Smooth muscle cell (in vitro differentiated cells): ENCODE results near the gene SNX8. TPM values are rescaled to one million over a fixed set of nuclear protein-coding genes. Genes with fewer than 3 reads are reported as not detected.

Experiments
- DNase-seq: peaks from one replicate; lab custom pipeline; 2025; ENCODE audit not compliant: unreplicated experiment; lab: John Stamatoyannopoulos, UW
- H2AFZ ChIP-seq: fragments of 200-600 bp; sonication (generic); 2 replicates; pipeline ENCODE4 v1.6.0; 2016; ENCODE audit warnings: antibody characterized with exemption, low read depth, mild to moderate bottlenecking
- H3F3A ChIP-seq: fragments of 200-600 bp; sonication (generic); 2 replicates; pipeline ENCODE4 v1.6.0; 2017; ENCODE audit warnings: antibody characterized with exemption, low read depth
- H3K27ac ChIP-seq: fragments of 200-600 bp; sonication (generic); 2 replicates; pipeline ENCODE4 v1.5.1; 2016; ENCODE audit warnings: low read depth, mild to moderate bottlenecking
- H3K27me3 ChIP-seq: fragments of 200-600 bp; sonication (generic); 2 replicates; pipeline ENCODE4 v1.6.1; 2016; ENCODE audit warnings: low read depth, mild to moderate bottlenecking
- H3K36me3 ChIP-seq: fragments of 200-600 bp; sonication (generic); 2 replicates; pipeline ENCODE4 v1.5.1; 2016; ENCODE audit warnings: low read depth
- H3K4me1 ChIP-seq: fragments of 200-600 bp; sonication (generic); 2 replicates; pipeline ENCODE4 v1.5.1; 2016; ENCODE audit warnings: low read depth
- H3K4me2 ChIP-seq: fragments of 200-600 bp; sonication (generic); 2 replicates; pipeline ENCODE4 v1.6.0; 2016; ENCODE audit warnings: mild to moderate bottlenecking
- H3K4me3 ChIP-seq: fragments of 200-600 bp; sonication (generic); 2 replicates; pipeline ENCODE4 v1.5.1; 2016; ENCODE audit warnings: mild to moderate bottlenecking
- H3K79me2 ChIP-seq: fragments of 200-600 bp; sonication (generic); 2 replicates; pipeline ENCODE4 v1.6.0; 2016; ENCODE audit warnings: low read depth, mild to moderate bottlenecking
- H3K9ac ChIP-seq: fragments of 200-600 bp; sonication (generic); 2 replicates; pipeline ENCODE4 v1.6.0; 2016; ENCODE audit warnings: low read depth
- H3K9me3 ChIP-seq: fragments of 200-600 bp; sonication (generic); replicated peaks from 2 replicates; pipeline ENCODE4 v1.5.1; 2016; ENCODE audit warnings: low read depth
- H4K20me1 ChIP-seq: fragments of 200-600 bp; sonication (generic); 2 replicates; pipeline ENCODE4 v1.6.0; 2016; ENCODE audit warnings: low read depth
- CTCF ChIP-seq: fragments of 200-600 bp; sonication (generic); IDR thresholded peaks from 2 replicates; pipeline ENCODE4 v1.5.1; 2017; ENCODE audit warnings: borderline replicate concordance, mild to moderate bottlenecking, antibody characterized with exemption; ENCODE audit not compliant: insufficient read depth, poor library complexity, severe bottlenecking
- WGBS: methylation state at CpG from one replicate; pipeline ENCODE4 v1.1.7; 2016; ENCODE audit warnings: low lambda C conversion rate; 5-methylcytosine and 5-hydroxymethylcytosine counted together
- polyA plus RNA-seq: library from polyadenylated mRNA; unstranded; fragments of >200 nt; fragmentation: Nextera tagmentation; extraction: Ambion mirVana; gene quantifications from 2 replicates; pipeline ENCODE4 v1.2.1, GENCODE V29; 2016
- total RNA-seq: library from RNA; depleted of rRNA; stranded (reverse); fragments of >200 nt; gene quantifications from 2 replicates; pipeline ENCODE4 v1.2.3, GENCODE V29; 2014

Gene SNX8
- total and polyA plus RNA-seq, 2 experiments from 2014 or later = 46.9 to 49.9 TPM

GRCh38 chr7:2243458-2243857, 70.8 kb downstream of the SNX8 start:
- Histone ChIP-seq H3K4me2 (peak overlapping the region; percentile 100), H3K27me3 (no peaks in the 10 kb centered on the region), H3K9me3 (no peaks in the 10 kb centered on the region), H3K36me3 (no peaks in the 10 kb centered on the region), H3K79me2 (peaks cover 27% of the 10 kb centered on the region), H3F3A (no peaks in the 10 kb centered on the region), H3K9ac (no peak overlapping the region), H4K20me1 (no peaks in the 10 kb centered on the region), H2AFZ (no peak overlapping the region), H3K4me1 (peaks cover 12% of the 10 kb centered on the region), H3K27ac (no peak overlapping the region), H3K4me3 (no peak overlapping the region)
- no peak for TF ChIP-seq CTCF
- WGBS = 88% methylated on average over 12 of the region's 12 CpGs
- no peak for DNase-seq

- Histone ChIP-seq H3K79me2 (peaks cover 27% of the 10 kb centered on the region), H3K9ac (peak overlapping the region; percentile 87), H3K4me3 (peak overlapping the region; percentile 98), H2AFZ (peak overlapping the region; percentile 78), H3K4me1 (peaks cover 12% of the 10 kb centered on the region), H3F3A (no peaks in the 10 kb centered on the region), H3K9me3 (no peaks in the 10 kb centered on the region), H3K4me2 (peak overlapping the region; percentile 100), H3K36me3 (no peaks in the 10 kb centered on the region), H3K27me3 (no peaks in the 10 kb centered on the region), H3K27ac (peak overlapping the region; percentile 15), H4K20me1 (no peaks in the 10 kb centered on the region)
- no peak for DNase-seq
- WGBS = 11% methylated on average over 21 of the region's 21 CpGs
- TF ChIP-seq CTCF = no peak
Measured at GRCh38 chr7:2242541-2243429, 71.5 kb downstream of the SNX8 start.

- peak within 1 kb of the TSS; percentile 87 for H3K9ac ChIP-seq
- peak; percentile 38 for DNase-seq
Measured at GRCh38 chr7:2241580-2242540, 72.4 kb downstream of the SNX8 start, which contains the start of the genes MRM2 and NUDT1. Gene MRM2, minus strand, starts transcription at chr7:2242205. Its CDS starts 36 bp downstream, at chr7:2242169. Gene NUDT1, plus strand, starts transcription at chr7:2242226. Its CDS starts 2,349 bp downstream, at chr7:2244575.

More at GRCh38 chr7:2241580-2242540, 72.4 kb downstream of the SNX8 start, which contains the start of the genes MRM2 and NUDT1:
- H3K4me3 ChIP-seq = peak within 1 kb of the TSS; percentile 98
- H3K27me3 ChIP-seq = no peaks in the 10 kb centered on the region
- WGBS = 2% methylated on average over 53 of the region's 81 CpGs
- no peaks in the 10 kb centered on the region for H3F3A ChIP-seq
- no peaks in the 10 kb centered on the region for H3K9me3 ChIP-seq
- peak within 1 kb of the TSS; percentile 78 for H2AFZ ChIP-seq
- TF ChIP-seq CTCF = no peak
- H4K20me1 ChIP-seq = no peaks in the 10 kb centered on the region
- H3K36me3 ChIP-seq = no peaks in the 10 kb centered on the region
- H3K4me2 ChIP-seq = peak within 1 kb of the TSS; percentile 100
- H3K4me1 ChIP-seq = peaks cover 12% of the 10 kb centered on the region
- H3K27ac ChIP-seq = peak within 1 kb of the TSS; percentile 15
- peaks cover 27% of the 10 kb centered on the region for H3K79me2 ChIP-seq
